Neural progenitor cell (in vitro differentiated cells): ENCODE data around the gene STEAP3. TPM values are rescaled to one million over a fixed set of nuclear protein-coding genes. Genes with fewer than 3 reads are reported as not detected.

Experiments used
- DNase-seq: peaks from one replicate; pipeline ENCODE4 v3.0.0-alpha.2; 2016; ENCODE audit warnings: low spot score
- H2AFZ ChIP-seq: fragments of 200-600 bp; sonication (generic); replicated peaks from 2 replicates; pipeline ENCODE4 v1.6.1; 2016; ENCODE audit warnings: antibody characterized with exemption
- H3F3A ChIP-seq: fragments of 200-600 bp; sonication (generic); 2 replicates; pipeline ENCODE4 v1.6.1; 2016; ENCODE audit warnings: antibody characterized with exemption, low read depth
- H3K27ac ChIP-seq: fragments of 200-600 bp; sonication (generic); 2 replicates; pipeline ENCODE4 v1.5.1; 2016; ENCODE audit warnings: mild to moderate bottlenecking
- H3K27me3 ChIP-seq: fragments of 200-600 bp; sonication (generic); 2 replicates; pipeline ENCODE4 v1.6.1; 2016; ENCODE audit warnings: mild to moderate bottlenecking, moderate library complexity
- H3K36me3 ChIP-seq: fragments of 200-600 bp; sonication (generic); 2 replicates; pipeline ENCODE4 v1.5.1; 2016
- H3K4me1 ChIP-seq: fragments of 200-600 bp; sonication (generic); 2 replicates; pipeline ENCODE4 v1.6.1; 2016; ENCODE audit warnings: mixed run types
- H3K4me2 ChIP-seq: fragments of 200-600 bp; sonication (generic); 2 replicates; pipeline ENCODE4 v1.6.1; 2016
- H3K4me3 ChIP-seq: fragments of 200-600 bp; sonication (generic); 2 replicates; pipeline ENCODE4 v1.5.1; 2016
- H3K79me2 ChIP-seq: fragments of 200-600 bp; sonication (generic); 2 replicates; pipeline ENCODE4 v1.6.1; 2016; ENCODE audit warnings: low read depth
- H3K9ac ChIP-seq: fragments of 200-600 bp; sonication (generic); 2 replicates; pipeline ENCODE4 v1.6.1; 2016
- H3K9me3 ChIP-seq: fragments of 200-600 bp; sonication (generic); 2 replicates; pipeline ENCODE4 v1.5.1; 2016; ENCODE audit warnings: low read depth
- H4K20me1 ChIP-seq: fragments of 200-600 bp; sonication (generic); 2 replicates; pipeline ENCODE4 v1.6.1; 2016; ENCODE audit warnings: low read depth
- H3K27ac Mint-ChIP-seq: 3 replicates; pipeline ENCODE4 v1.8.0; 2021; ENCODE audit warnings: mixed read lengths
- H3K27me3 Mint-ChIP-seq: 2 replicates; pipeline ENCODE4 v1.8.0; 2022; ENCODE audit warnings: low read depth, mild to moderate bottlenecking, inconsistent platforms, moderate library complexity, mixed read lengths; ENCODE audit not compliant: insufficient read depth
- H3K36me3 Mint-ChIP-seq: 3 replicates; pipeline ENCODE4 v1.8.0; 2021; ENCODE audit warnings: mixed read lengths
- H3K4me1 Mint-ChIP-seq: 3 replicates; pipeline ENCODE4 v1.8.0; 2021; ENCODE audit warnings: mixed read lengths
- H3K4me3 Mint-ChIP-seq: 3 replicates; pipeline ENCODE4 v1.8.0; 2021; ENCODE audit warnings: mild to moderate bottlenecking, moderate library complexity, mixed read lengths
- H3K9me3 Mint-ChIP-seq: 3 replicates; pipeline ENCODE4 v1.8.0; 2020; ENCODE audit warnings: mixed read lengths
- EZH2 ChIP-seq: fragments of 200-600 bp; sonication (generic); IDR thresholded peaks from 2 replicates; pipeline ENCODE4 v1.6.1; 2017; ENCODE audit warnings: antibody characterized with exemption, mild to moderate bottlenecking, moderate library complexity
- EZH2phosphoT487 ChIP-seq: fragments of 200-600 bp; sonication (generic); IDR thresholded peaks from 2 replicates; pipeline ENCODE4 v1.6.1; 2017; ENCODE audit warnings: antibody characterized with exemption
- total RNA-seq: library from RNA; depleted of rRNA; stranded (reverse); fragments of >200 nt; gene quantifications from 2 replicates; pipeline ENCODE4 v1.2.3, GENCODE V29; 2015; ENCODE audit warnings: low replicate concordance
- TF ChIP-seq, protein P1 (sequence below): fragments of 200-600 bp; sonication (generic); IDR thresholded peaks from 2 replicates; pipeline ENCODE4 v1.5.1; 2017; ENCODE audit warnings: antibody characterized with exemption, mild to moderate bottlenecking

The STEAP3 gene
- total RNA-seq, 1 donor from 2014 or later, result 0.30 TPM

GRCh38 chr2:119292226-119292625, 68.6 kb downstream of the STEAP3 start:
- Mint-ChIP-seq H3K27ac (no peak overlapping the region), H3K4me1 (peaks cover 5% of the 10 kb centered on the region), H3K9me3 (no peaks in the 10 kb centered on the region), H3K4me3 (no peak overlapping the region), H3K27me3 (no peaks in the 10 kb centered on the region), H3K36me3 (no peaks in the 10 kb centered on the region)
- Histone ChIP-seq H3K79me2 (no peaks in the 10 kb centered on the region), H3K9me3 (no peaks in the 10 kb centered on the region), H3K27ac (no peak overlapping the region), H2AFZ (no peak overlapping the region), H3K4me2 (no peak overlapping the region), H4K20me1 (no peaks in the 10 kb centered on the region), H3F3A (no peaks in the 10 kb centered on the region), H3K4me1 (no peaks in the 10 kb centered on the region), H3K9ac (no peak overlapping the region), H3K27me3 (no peaks in the 10 kb centered on the region), H3K36me3 (no peaks in the 10 kb centered on the region), H3K4me3 (no peak overlapping the region)
- peak; percentile 19 for DNase-seq
- no peak for TF ChIP-seq EZH2
- TF ChIP-seq, protein P1, sequence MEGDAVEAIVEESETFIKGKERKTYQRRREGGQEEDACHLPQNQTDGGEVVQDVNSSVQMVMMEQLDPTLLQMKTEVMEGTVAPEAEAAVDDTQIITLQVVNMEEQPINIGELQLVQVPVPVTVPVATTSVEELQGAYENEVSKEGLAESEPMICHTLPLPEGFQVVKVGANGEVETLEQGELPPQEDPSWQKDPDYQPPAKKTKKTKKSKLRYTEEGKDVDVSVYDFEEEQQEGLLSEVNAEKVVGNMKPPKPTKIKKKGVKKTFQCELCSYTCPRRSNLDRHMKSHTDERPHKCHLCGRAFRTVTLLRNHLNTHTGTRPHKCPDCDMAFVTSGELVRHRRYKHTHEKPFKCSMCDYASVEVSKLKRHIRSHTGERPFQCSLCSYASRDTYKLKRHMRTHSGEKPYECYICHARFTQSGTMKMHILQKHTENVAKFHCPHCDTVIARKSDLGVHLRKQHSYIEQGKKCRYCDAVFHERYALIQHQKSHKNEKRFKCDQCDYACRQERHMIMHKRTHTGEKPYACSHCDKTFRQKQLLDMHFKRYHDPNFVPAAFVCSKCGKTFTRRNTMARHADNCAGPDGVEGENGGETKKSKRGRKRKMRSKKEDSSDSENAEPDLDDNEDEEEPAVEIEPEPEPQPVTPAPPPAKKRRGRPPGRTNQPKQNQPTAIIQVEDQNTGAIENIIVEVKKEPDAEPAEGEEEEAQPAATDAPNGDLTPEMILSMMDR, result peak; percentile 21

DNA sequence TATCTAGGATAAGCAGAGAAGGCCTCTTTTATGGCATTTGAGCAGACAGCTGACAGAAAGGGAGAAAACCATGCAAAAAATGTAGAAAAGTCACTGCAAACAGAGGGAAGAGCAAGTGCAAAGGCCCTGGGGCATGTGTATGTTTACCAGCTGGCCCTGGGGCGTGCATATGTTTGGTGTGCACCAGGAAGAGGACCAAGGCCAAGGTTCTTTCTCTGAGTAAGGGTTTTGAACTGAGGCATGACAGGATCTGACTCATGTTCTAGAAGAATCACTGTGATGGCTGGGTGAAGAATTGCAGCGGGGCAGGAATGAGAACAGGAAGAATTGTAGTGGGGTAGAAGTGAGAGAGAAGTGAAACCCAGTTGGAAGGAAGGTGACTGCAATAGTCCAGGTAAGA, 69.6 kb downstream of the STEAP3 start:
- H3K4me3 Mint-ChIP-seq, result no peak overlapping the region
- H3K79me2 ChIP-seq, result no peaks in the 10 kb centered on the region
- H3K9ac ChIP-seq, result no peak overlapping the region
- no peaks in the 10 kb centered on the region for H3K36me3 Mint-ChIP-seq
- H3F3A ChIP-seq, result no peaks in the 10 kb centered on the region
- DNase-seq, result no peak
- H3K9me3 Mint-ChIP-seq, result no peaks in the 10 kb centered on the region
- no peak overlapping the region for H3K27ac Mint-ChIP-seq
- no peaks in the 10 kb centered on the region for H3K4me1 ChIP-seq
- no peak for TF ChIP-seq EZH2
- TF ChIP-seq, protein P1, result no peak
- no peak for TF ChIP-seq EZH2phosphoT487
- H3K4me2 ChIP-seq, result no peak overlapping the region
- no peak overlapping the region for H2AFZ ChIP-seq
- H3K4me1 Mint-ChIP-seq, result peaks cover 5% of the 10 kb centered on the region
- H3K9me3 ChIP-seq, result no peaks in the 10 kb centered on the region
- H3K27ac ChIP-seq, result no peak overlapping the region
- H3K36me3 ChIP-seq, result no peaks in the 10 kb centered on the region
- H3K4me3 ChIP-seq, result no peak overlapping the region
- H4K20me1 ChIP-seq, result no peaks in the 10 kb centered on the region
- no peaks in the 10 kb centered on the region for H3K27me3 ChIP-seq
- H3K27me3 Mint-ChIP-seq, result no peaks in the 10 kb centered on the region

- DNase-seq, result no peak
- Mint-ChIP-seq H3K9me3 (no peaks in the 10 kb centered on the region), H3K27me3 (no peaks in the 10 kb centered on the region), H3K36me3 (no peaks in the 10 kb centered on the region), H3K4me3 (no peak overlapping the region), H3K27ac (no peak overlapping the region), H3K4me1 (peaks cover 5% of the 10 kb centered on the region)
- Histone ChIP-seq H3K4me3 (no peak overlapping the region), H3K9ac (no peak overlapping the region), H4K20me1 (no peaks in the 10 kb centered on the region), H3K27ac (no peak overlapping the region), H3K9me3 (no peaks in the 10 kb centered on the region), H3K36me3 (no peaks in the 10 kb centered on the region), H3K4me1 (no peaks in the 10 kb centered on the region), H3K4me2 (no peak overlapping the region), H3K27me3 (no peaks in the 10 kb centered on the region), H3K79me2 (no peaks in the 10 kb centered on the region), H2AFZ (no peak overlapping the region), H3F3A (no peaks in the 10 kb centered on the region)
- TF ChIP-seq EZH2phosphoT487 (no peak), EZH2 (no peak)
- TF ChIP-seq, protein P1, result no peak
These were observed 70.3 kb downstream of the STEAP3 start for GRCh38 chr2:119293900-119294299.
